ENCODE data around the gene REEP1.
A peak's percentile ranks its signal among the peaks of the same experiment; 100 is the strongest.

The REEP1 gene

DNA sequence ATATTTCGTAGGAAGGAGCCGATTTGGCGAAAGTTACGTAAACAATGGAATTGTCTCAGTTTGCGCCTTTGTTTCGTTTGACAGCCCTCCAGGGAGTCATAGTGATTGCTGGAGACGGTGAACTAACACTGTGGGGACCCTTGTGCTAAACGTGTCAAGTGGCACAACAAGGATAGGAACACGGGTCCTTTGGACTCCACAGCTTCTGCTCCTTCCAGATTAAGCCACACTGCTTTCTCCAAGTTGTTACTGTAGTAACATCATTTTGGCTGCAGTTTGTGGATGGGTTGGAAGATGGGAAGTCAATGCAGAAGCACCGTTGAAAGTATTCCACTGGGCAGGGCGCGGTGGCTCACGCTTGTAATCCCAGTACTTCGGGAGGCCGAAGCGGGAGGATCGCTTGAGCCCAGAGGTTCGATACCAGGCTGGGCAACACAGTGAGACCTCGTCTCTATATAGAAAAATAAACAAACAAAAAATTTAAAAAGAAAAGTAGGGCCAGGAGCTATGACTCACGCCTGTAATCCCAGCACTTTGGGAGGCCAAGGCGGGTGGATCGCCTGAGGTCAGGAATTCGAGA is 141.5 kb downstream of the REEP1 start:
- DNase-seq (ENCODE audit: low read depth) = no peak

DNA sequence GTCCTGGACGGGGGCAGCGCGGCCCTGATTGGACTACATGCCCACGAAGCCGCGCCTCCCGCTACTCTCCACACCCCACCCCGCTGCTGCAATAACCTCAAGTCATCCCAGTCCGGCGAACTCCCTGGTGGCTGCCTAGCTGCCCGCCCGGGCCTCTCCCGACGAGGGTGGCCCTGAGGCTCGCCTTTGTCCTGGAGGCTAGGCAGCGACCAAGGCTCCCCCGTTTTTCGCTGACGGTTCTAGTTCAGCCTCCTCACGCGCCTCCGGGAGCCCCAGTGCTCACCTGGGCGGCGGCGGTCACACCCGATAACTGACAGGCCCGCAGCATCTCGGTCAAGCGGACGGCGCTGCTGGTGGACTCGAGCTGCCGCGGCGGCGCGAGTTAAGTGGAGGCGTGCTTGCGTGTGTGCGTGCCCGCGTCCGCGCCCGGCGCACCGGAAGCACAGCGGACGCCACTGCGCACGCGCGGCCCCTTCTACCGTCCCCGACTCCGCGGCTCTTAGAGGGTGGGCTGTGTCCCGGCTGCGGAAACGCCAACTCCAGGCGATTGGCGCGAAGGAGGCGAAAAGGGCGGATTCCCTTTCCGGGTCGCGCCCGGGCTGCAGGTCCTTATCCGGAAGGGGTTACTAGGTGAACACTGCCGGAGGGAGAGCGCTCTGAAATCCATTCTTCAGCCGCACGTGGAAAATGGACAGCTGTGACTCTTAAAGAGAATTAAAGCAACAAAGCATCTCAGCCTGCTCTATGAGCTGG is 142.2 kb downstream of the REEP1 start, which contains the start of gene IMMT:
Gene IMMT, minus strand, starts transcription at position 408 of the 753 bp plus-strand sequence. Its CDS starts 80 bp downstream, at position 328.
- peak; percentile 96 for DNase-seq (ENCODE audit: low read depth)

DNA sequence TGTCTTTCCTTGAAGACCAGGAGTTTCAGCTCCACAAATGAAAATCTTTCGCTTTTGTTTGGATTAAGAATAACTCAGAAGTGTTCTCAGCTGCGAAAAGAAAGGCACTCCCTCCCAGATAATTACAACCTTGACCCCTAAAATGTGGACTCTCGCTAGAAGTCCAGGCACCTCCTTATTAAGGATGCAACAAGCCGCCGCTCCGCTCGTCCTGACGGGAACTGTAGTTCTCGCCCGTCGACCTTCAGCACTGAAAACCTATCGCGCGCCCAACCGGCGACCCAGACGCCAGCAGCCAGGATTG is 142.7 kb downstream of the REEP1 start:
- no peak for DNase-seq (ENCODE audit: low read depth)

DNA sequence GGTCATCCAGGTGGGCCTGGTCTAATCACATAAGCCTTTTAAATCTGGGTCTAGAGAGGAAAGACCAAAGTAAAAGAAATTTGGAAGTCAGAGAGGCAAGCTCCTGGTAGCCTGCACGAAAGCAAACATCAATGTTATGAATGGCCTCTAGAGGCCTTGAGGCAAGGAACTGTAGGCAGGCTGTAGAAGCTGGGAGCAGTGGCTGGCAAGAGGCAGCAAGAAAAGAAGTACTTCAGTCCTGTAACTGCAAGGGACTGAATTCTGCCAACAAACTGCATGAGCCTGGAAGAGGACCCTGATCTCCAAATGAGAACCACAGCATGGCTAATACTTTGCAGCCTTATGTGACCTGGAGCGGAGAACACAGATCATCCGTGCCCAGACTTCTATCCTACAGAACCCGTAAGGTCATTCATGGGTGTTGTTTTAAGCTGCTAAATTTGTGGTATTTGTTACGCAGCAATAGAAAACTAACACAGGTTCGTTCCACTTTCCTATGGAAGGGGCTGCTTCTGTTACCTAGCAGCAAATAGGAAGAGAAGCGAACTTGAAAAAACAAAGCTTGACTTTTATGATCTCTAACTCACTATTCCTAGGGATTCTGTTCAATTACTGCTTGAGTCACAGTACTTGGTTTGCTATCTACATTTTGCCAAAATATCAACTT is 143.4 kb downstream of the REEP1 start:
- no peak for DNase-seq (ENCODE audit: low read depth)

DNA sequence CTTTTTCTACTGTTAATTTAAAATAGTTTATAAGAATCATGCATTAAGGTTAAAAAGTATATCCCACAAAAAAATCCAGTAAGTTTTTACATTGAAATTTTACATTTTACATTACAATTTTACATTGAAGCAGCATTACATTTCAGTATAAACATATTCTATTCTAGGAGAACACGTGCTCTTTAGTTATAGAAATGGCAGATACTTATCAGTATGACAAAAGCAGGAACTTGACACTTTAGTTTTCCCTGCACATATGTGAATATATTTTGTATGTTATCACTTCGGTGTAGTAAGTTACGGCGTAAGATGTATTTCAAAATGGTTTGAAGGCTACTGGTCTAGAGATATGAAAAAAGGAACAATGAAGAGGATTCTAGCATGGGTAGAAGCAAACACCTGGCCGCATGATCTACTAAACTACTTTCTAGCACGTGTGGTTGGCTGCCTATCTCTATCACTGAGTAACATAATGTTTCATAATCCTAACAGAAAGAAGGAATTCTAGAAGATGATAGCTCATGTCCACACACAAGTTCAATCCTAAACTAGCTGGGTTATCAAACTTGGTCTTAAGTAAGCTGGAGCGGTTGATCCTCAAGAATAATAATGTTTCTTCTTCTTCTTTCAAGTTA is 147.5 kb downstream of the REEP1 start:
- no peak for DNase-seq (ENCODE audit: low read depth)

DNA sequence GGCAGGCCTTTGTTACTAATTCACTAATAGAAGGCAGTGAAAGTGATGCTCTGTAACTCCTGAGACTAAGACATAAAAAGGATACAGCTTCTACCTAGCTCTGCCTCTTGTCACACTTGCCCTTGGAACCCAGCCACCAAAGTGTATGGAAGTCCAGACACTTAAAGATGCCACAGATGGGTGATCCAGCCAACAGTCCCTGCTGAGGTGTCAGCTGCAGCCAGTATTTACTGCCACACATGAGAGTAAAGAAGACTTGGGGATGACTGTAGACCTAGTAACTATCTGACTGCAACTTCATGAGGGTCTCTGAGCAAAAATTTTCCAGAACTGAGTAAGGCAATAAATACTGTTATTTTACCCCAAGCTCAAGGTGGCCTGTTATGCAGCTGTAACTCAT is 151.0 kb downstream of the REEP1 start:
- no peak for DNase-seq (ENCODE audit: low read depth)

DNA sequence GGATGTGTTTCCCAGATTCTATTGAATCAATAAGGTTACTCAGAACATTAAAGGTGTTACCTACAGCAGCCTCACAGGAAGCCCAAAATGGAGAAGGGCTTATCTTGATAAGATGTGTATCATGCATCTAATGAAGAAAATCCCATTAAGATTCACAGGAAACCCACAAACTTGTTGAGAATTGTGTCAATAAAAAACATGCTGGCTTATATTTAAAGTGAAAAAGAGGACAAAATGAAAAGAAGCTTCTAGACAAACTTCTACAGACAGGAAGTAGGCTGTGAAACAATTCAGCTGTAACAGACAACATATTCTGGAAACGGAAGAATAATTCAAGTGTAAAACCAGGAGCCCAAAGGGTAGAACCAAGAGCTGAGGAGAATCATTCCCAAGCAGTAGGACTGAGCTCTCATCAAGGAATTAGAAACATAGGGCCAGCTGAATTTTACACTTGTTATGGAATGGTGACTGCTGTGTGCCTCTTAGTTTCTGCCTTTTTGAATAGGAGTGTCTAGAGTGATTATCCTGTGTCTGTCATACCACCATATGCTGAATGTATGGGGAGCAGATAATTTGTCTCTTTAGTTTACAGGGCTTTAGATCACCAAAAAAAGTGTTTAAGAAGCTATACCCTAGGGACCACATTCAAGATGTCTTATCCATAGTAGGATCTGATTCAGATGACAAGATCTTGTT is 151.8 kb downstream of the REEP1 start:
- DNase-seq (ENCODE audit: low read depth) = no peak

DNA sequence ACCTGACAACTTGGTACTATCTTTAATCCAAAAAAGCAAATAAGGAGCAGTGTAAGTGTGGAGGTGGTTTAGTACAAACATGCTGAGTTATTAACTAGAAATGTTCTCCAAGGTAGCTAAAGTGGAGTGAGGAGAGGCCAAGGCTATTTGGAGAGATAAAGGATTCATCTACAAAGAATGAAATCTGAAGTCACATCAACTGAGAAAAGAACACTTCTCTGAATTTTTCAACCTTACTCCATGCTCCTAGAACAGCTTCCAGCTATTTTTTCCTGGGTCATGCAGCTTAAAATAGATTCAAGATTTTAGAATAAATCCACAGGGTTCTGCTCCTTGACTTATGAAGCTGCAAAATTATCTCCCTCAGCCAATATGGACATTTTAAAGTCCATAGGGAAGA is 160.8 kb downstream of the REEP1 start:
- no peak for DNase-seq (ENCODE audit: low read depth)

DNA sequence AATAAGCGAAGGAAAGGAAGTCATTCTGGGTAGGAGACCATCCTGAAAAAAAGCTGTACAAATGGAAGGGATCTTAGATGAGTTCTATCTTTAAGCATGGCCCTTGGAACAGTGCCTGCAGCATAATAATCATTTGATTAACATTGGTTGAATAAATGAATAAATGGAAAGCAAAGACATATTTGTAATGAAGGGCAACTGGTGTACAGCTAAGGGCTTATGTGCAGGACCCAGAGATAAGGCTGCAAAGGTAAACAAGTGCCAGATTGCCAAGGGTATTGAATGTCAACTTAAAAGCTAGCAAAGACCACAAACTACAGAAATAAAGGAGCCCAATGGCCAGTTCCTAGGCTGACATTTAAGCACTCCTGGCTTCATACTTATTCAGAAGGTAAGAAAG is 161.6 kb downstream of the REEP1 start:
- DNase-seq (ENCODE audit: low read depth) = no peak

DNA sequence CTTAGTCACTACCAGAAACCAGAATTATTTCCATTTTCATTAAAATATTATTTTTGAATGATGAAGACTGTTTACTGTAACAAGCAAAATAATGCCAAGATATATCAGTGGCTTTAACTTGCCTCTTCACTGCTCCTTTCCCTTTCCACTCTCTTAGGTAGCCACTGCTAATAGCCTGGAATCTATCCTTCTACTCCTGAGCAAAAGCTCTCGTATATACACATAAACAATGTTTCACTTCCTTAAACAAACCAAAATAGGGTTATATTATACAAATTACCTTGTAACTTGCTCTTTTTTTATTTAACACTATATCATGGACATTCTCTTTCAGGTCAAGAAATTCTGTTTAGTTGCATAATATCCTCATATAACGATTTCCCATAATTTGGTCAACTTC is 163.0 kb downstream of the REEP1 start:
- no peak for DNase-seq (ENCODE audit: low read depth)

DNA sequence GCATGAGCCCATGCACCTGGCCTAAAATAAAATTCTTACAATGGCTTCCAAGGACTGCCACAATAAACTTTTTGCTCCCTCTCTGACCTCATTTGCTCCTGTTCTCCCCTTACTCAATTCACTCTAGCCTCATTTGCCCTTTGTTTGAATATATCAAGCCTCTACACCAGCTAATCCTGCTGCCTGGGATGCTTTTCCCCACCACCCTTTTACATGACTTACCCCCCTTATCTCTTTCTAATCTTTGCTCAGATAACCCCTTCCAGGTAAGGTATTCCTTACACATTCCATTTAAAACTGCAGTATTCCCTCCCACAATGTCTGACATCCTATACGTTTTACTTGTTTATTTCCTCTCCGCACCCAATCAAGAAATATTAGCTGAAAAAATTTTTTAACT is 164.8 kb downstream of the REEP1 start:
- no peak for DNase-seq (ENCODE audit: low read depth)

DNA sequence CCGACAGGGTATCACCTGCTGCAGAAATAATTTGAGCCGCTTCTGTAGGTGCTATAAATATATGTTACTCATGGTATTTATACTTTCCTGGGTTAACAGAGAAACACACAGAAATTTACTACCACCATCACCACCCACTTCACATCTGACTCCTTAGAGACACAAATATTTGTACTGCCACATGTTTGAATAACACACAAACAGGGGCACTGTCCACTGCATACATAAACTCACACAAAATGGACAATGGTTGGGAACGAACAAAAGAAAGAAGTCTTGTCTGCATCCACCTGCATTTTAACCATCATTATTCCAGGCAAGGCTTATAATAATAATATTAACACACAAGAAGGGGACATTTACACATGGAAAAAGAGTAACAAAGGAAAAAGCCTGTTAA is 166.1 kb downstream of the REEP1 start:
- no peak for DNase-seq (ENCODE audit: low read depth)

DNA sequence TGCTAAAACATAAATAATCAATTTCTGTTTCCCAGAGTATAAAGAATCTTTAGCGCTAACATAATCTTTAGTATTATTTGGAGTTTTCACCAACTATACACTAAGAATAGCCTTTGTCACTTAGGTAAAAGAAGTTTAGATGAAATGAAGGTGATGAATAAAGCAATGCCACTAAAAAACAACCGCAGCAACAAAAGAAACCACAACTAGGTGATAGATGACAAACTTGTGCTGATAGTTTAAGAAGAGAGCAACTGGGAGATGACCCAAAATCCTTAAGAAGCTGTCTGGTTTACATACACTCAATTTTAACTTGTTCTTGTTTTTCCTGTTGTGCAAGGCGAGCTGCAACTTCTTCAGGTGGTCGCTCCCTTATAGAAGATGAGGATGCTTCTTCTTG is 167.0 kb downstream of the REEP1 start:
- no peak for DNase-seq (ENCODE audit: low read depth)

Data from activated T-cell treated with anti-CD3 and anti-CD28 coated beads for 24 hours (primary cell).